ENCODE results near the gene GSTO2. TPM values are rescaled to one million over a fixed set of nuclear protein-coding genes. Genes with fewer than 3 reads are reported as not detected.

Gene GSTO2
- total RNA-seq, 4 donors from 2014 or later = 19.9 to 29.8 (median 22.6) TPM

DNA sequence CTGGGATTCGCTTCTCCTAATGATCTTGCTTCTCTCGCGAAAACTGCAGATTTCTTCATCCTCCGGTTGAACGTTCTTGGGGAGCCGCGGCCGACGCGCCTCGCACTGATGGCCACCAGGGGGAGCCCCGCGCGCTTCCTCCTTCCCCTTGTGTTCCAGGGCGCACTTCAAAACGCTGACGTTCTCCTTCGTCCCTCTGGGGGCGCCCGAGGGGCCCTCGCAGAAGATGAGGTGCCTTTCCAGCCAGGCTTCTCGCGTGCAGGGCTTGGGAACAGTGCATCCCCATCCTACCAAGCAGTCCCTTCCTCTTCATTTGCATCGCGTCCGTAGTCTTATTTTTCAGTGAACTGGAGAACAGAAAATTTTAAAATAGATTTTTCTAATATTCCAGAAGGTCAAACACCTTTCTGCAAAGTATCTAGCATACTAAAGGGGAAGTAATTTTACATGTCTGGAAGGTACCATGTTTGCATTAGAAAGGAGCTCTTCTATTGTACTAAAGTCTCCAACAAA, 22.5 kb downstream of the GSTO2 start:
- TF ChIP-seq, protein P1, sequence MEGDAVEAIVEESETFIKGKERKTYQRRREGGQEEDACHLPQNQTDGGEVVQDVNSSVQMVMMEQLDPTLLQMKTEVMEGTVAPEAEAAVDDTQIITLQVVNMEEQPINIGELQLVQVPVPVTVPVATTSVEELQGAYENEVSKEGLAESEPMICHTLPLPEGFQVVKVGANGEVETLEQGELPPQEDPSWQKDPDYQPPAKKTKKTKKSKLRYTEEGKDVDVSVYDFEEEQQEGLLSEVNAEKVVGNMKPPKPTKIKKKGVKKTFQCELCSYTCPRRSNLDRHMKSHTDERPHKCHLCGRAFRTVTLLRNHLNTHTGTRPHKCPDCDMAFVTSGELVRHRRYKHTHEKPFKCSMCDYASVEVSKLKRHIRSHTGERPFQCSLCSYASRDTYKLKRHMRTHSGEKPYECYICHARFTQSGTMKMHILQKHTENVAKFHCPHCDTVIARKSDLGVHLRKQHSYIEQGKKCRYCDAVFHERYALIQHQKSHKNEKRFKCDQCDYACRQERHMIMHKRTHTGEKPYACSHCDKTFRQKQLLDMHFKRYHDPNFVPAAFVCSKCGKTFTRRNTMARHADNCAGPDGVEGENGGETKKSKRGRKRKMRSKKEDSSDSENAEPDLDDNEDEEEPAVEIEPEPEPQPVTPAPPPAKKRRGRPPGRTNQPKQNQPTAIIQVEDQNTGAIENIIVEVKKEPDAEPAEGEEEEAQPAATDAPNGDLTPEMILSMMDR (IDR thresholded peaks at IDR 0.05) = peak in 2 of 3 donors; percentile 79 to 98
- no peak for TF ChIP-seq POLR2A (IDR thresholded peaks at IDR 0.05)
- intact Hi-C loops (cut with DNase I; ENCODE audit: low total_unique reads) = loop anchor here (2.0 kb wide), 1 partner anchor 59 kb away; no protein-coding TSS in a partner anchor
- DNase-seq (ENCODE audit: low spot score in 2 of 2) = peak; percentile 90 to 98
- 3% methylated on average over 26 of the region's 26 CpGs for WGBS, 2 donors
- no peak overlapping the region for H3K4me3 ChIP-seq (ENCODE audit: low read depth, poor library complexity, severe bottlenecking)

DNA sequence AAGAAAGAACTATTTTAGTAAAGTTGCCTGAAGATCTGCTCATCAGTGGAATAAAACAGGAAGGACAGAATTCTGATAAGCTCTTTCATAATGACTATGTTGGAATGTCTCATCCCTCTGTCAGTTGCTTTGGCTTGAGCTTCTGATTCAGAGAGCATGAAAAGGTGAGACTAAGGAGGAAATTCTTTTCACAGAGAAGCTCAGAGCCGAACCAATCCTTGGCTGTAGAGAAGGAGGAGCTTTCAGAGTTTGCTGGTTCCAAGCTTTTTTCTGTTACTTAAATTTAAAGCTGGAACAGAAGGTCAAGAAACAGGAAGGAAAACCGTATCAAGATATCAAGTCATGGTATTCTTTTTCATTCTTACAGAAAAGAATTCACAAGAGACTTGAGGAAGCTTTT, 24.0 kb downstream of the GSTO2 start:
- TF ChIP-seq, protein P1 (IDR thresholded peaks at IDR 0.05) = no peak
- no peak for TF ChIP-seq POLR2A (IDR thresholded peaks at IDR 0.05)
- H3K4me3 ChIP-seq (ENCODE audit: low read depth, poor library complexity, severe bottlenecking) = no peak overlapping the region
- DNase-seq (ENCODE audit: low spot score in 2 of 2) = no peak
- intact Hi-C loops (cut with DNase I; ENCODE audit: low total_unique reads) = no loop called here
- WGBS, 2 donors = 52 to 55% methylated on average over 2 of the region's 2 CpGs

DNA sequence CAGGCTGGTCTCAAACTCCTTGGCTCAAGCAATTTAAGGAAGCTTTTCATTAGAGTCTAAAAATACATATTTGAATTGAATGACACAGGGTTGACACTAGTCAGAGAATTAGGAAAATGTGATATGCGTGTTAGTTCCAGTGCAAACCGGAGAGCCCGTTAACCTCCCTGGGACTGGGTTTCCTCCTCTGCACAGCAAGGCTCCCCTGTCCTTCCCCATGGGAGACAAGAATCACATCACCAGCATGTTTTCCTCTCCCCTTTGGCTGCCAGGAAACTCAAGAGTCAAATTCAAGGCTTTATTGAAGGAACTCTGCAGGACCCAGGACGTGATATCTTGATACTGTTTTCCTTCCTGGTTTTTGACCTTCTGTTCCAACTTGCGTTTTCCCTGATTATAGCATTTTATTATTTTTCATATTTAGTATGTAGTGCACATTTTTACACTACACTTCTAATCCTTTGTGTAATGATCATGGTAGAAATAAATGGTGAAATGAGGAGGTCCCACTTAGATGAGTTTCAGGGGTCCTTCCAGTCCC, 24.9 kb downstream of the GSTO2 start:
- WGBS, 2 donors = 91 to 92% methylated on average over 5 of the region's 5 CpGs
- TF ChIP-seq POLR2A (IDR thresholded peaks at IDR 0.05) = no peak
- TF ChIP-seq, protein P1 (IDR thresholded peaks at IDR 0.05) = no peak
- no peak for DNase-seq (ENCODE audit: low spot score in 2 of 2)
- H3K4me3 ChIP-seq (ENCODE audit: low read depth, poor library complexity, severe bottlenecking) = no peak overlapping the region
- intact Hi-C loops (cut with DNase I; ENCODE audit: low total_unique reads) = no loop called here

DNA sequence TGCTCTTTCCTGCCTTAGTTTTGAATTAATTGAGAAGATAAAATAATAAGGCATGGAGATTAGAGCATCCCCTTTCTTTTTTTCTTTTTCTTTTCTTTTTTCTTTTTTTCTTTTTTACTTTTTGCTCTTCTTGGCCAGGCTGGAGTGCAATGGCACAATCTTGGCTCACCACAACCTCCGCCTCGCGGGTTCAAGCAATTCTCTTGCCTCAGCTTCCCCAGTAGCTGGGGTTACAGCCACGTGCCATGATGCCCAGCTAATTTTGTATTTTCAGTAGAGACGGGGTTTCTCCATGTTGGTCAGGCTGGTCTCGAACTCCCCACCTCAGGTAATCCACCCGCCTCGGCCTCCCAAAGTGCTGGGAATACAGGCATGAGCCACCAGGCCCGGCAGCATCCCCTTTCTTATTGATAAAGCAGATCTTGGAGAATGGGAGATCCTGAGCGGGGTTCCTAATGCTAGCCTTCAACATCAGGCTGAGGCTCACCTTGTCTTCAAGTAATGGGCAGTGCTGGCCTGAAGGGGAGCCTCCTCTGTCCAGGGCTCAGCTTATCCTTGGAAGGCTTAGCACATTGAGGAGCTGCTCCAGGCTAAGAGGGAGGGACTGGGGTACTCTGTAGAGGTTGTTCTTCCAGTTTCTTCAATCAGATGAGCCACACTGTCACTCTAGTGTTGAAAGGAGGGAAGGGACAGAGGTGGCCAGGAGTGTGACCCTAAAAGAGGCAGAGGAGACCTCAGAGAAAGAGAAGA, 27.9 kb downstream of the GSTO2 start:
- no peak overlapping the region for H3K4me3 ChIP-seq (ENCODE audit: low read depth, poor library complexity, severe bottlenecking)
- intact Hi-C loops (cut with DNase I; ENCODE audit: low total_unique reads) = no loop called here
- DNase-seq (ENCODE audit: low spot score in 2 of 2) = no peak
- 95 to 99% methylated on average over 10 of the region's 10 CpGs for WGBS, 2 donors
- TF ChIP-seq POLR2A (IDR thresholded peaks at IDR 0.05) = no peak
- TF ChIP-seq, protein P1 (IDR thresholded peaks at IDR 0.05) = no peak

DNA sequence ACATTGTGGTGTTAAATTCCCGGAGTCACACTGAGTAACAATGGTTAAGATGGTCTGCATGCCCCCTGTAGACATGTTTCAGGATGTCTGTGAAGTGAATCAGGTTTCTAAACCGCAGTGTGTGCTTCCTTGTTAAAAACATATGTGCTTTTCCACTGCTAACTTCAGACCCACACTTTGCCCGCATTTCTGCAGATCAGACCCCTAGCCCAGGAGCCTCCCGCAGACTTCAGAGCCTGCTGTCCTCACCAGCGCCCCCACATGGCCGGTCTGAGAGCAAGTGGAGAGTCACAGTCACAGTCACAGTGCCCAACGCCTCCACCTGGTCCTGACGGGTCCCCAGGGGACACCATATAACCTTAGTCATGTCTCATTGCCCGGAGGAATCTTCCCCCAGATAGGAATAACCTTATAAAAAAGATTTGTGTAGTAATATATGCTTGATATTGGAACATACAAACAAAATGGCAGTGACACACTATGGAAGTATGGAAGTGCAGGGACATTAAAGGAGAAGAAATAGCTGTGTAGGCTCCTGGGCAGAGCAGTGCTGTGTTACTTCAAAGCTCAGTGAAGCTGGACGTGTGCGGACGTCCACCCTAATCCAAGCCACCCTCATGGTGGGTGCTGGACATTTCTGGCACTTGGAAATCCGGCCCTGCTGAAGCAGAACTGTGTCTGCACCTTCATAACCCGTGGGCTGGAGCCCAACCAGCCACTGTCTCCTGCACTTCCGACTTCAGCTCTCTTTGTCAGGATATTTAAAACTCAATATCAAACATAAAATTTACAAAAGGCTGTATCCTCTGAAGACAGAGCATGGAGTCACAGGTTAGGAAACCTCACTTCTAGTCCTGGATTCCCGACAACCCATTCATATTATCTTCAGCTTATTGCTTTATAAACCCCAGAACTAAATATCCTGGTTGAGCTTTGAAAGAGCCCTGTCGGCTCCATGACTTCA, 29.0 kb downstream of the GSTO2 start:
- peak in 1 of 2 donors; percentile 84 for DNase-seq (ENCODE audit: low spot score in 2 of 2)
- intact Hi-C loops (cut with DNase I; ENCODE audit: low total_unique reads) = no loop called here
- 71 to 76% methylated on average over 17 of the region's 17 CpGs for WGBS, 2 donors
- TF ChIP-seq POLR2A (IDR thresholded peaks at IDR 0.05) = no peak
- TF ChIP-seq, protein P1 (IDR thresholded peaks at IDR 0.05) = no peak
- no peak overlapping the region for H3K4me3 ChIP-seq (ENCODE audit: low read depth, poor library complexity, severe bottlenecking)

Measured in lower leg skin (tissue), 4 donors.